Measurements from ENCODE around the gene KCNH6.

Gene KCNH6

DNA sequence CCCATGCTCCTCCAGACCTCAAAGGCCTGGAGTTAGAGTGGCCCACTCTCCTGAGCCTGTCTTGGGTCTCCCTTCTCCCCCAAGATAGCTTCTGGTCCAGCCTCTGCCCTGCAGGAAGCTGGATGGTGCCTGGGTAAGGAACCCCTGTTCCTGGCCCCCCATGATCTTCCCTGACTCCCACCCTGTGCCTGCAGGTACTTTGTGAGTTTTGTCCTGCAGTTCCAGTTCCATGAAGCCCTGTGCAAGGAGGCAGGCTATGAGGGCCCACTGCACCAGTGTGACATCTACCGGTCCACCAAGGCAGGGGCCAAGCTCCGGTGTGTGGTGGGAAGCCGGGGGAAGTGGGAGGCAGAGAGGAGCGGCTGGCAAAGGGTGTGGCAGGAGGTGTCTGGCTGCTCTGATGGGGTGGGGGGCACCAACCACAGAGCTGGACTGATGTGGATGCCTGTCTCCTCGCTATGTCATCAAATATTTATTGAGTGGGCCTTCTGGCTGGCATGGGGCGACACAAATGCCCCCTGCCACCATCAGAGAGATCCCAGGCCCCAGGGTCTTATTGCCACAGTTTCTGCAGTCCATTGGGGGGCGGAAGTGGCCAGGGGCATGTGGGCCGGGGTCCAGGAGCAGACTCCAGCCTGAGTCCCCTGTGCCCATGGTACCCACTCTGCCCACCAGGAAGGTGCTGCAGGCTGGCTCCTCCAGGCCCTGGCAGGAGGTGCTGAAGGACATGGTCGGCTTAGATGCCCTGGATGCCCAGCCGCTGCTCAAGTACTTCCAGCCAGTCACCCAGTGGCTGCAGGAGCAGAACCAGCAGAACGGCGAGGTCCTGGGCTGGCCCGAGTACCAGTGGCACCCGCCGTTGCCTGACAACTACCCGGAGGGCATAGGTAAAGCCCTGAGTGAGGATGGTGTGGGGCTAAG lies 39.2 kb upstream of the KCNH6 start:
- DNase-seq (ENCODE audit: low read depth) = no peak
- no peak overlapping the region for H3K4me3 ChIP-seq (ENCODE audit: low read depth, low read length)

DNA sequence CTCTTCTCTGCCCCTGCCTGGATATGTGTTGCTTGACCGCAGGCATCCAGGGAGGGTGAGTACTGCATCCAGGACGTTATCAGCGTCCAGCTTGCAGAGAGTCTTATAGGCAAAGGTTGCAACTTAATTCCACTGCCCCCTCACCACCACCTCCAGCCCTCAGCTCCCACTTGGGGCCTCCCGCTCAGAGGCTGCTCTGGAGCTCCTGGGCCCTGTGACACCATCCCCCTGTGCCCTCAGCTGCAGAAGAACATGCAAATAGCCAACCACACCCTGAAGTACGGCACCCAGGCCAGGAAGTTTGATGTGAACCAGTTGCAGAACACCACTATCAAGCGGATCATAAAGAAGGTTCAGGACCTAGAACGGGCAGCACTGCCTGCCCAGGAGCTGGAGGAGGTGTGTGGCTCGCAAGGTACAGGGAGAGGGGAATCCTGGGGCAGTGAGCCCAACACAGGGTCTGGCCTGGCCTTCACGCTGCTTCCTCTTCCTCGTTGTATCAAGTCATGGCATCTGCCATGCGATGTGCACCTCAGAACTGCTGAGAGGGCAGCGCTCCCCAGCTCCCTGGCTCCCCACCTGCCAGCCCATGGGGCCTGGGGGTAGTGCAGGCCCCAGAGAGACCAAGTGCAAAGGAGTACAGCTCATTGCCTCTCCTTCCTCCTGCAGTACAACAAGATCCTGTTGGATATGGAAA lies 36.7 kb upstream of the KCNH6 start:
- DNase-seq (ENCODE audit: low read depth) = no peak
- H3K4me3 ChIP-seq (ENCODE audit: low read depth, low read length) = no peak overlapping the region

DNA sequence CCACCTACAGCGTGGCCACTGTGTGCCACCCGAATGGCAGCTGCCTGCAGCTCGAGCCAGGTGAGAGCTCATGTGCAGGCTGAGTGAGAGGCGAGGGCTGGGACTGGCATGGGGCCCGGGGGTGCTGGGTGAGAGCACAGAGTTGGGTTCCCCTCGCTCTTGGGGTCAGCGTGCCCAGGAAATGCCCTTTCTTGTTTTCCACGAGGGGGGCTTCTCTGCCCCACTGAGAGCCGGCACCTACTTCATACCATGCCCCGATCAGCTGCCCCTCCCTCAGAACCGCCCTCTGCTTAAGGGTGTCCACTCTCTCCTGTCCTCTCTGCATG lies 36.2 kb upstream of the KCNH6 start:
- H3K4me3 ChIP-seq (ENCODE audit: low read depth, low read length) = no peak overlapping the region
- no peak for DNase-seq (ENCODE audit: low read depth)

DNA sequence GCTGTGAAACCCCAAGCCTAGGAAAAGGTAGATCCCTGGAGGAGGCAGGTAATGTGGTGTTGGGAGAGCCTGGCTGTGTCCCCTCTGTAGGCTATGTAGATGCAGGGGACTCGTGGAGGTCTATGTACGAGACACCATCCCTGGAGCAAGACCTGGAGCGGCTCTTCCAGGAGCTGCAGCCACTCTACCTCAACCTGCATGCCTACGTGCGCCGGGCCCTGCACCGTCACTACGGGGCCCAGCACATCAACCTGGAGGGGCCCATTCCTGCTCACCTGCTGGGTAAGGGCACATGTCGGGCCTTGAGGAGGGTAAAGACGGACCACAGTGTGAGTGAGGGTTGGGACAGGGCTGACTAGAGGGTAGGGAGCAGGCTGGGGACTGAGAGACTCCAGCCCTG lies 34.3 kb upstream of the KCNH6 start:
- no peak overlapping the region for H3K4me3 ChIP-seq (ENCODE audit: low read depth, low read length)
- DNase-seq (ENCODE audit: low read depth) = no peak

DNA sequence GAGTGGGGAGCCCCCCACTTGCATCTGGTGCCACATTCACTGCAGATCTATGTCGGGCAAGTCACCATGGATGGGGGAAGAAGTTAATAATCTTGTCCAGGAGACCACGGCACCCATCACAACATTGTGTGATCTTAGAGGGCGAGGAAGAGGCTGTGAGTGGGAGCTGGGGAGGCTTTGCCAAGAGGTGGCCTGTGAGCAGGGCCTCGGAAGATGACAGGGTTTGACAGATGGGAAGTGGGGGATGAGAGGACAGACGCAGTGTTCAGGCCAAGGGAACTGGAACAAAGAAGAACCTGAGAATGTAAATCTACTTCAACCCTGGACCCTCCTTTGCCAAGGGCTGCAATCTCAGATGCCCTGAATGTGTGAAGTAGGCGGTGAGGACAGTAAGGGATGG lies 33.9 kb upstream of the KCNH6 start:
- no peak for DNase-seq (ENCODE audit: low read depth)
- no peak overlapping the region for H3K4me3 ChIP-seq (ENCODE audit: low read depth, low read length)

DNA sequence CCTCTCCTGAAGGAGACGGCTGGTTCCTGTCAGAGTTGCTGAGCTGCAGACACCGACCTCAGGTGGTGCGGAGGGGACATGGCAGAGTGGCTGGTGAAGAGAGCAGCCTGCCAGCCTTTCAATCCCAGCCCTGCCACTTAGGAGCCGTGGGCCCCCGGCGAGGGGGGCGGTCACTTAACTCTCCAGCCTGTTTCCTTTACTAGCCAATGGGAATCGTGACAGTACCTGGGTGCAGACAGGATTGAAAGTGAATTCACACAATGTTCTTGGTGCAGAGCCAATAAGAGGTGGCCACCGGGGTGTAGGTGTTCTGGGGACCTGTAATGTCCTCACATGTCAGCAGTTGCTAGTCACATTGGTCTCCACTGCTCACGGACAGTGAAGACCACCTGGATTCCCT lies 32.8 kb upstream of the KCNH6 start:
- DNase-seq (ENCODE audit: low read depth) = no peak
- no peak overlapping the region for H3K4me3 ChIP-seq (ENCODE audit: low read depth, low read length)

DNA sequence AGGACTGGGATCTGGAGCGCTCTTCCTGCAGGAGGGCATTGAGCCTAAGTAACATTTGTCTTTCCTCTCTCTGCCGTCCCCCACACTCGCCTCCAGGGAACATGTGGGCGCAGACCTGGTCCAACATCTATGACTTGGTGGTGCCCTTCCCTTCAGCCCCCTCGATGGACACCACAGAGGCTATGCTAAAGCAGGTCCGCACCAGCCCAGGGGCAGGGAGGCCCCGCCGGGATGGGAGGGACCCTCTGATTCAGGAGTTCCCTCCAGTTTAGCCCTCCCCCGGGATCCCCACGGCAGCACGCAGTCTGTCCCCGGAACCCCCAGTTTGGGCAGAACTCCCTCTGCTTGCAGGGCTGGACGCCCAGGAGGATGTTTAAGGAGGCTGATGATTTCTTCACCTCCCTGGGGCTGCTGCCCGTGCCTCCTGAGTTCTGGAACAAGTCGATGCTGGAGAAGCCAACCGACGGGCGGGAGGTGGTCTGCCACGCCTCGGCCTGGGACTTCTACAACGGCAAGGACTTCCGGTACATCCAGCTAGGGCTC lies 32.2 kb upstream of the KCNH6 start:
- no peak for DNase-seq (ENCODE audit: low read depth)
- no peak overlapping the region for H3K4me3 ChIP-seq (ENCODE audit: low read depth, low read length)

DNA sequence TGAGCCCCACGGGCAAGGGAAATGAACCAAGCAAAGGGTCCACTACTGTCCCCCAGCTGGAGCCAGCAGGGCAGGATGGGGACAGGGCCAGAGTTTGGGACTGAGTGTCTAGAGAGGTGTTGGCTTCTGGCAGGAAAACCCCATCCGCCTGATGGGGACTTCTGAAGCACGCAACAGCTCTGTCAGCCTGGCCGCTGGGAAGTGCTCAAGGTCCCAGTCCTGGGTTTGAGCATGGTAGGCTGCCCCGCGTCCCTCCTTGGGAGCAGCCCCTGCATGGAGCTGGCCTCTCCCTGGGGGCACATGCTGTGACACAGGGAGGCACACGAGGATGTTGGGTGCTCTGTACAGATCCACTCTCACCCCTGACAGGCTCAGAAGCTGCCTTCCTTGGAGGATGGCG lies 31.7 kb upstream of the KCNH6 start:
- no peak overlapping the region for H3K4me3 ChIP-seq (ENCODE audit: low read depth, low read length)
- DNase-seq (ENCODE audit: low read depth) = no peak

DNA sequence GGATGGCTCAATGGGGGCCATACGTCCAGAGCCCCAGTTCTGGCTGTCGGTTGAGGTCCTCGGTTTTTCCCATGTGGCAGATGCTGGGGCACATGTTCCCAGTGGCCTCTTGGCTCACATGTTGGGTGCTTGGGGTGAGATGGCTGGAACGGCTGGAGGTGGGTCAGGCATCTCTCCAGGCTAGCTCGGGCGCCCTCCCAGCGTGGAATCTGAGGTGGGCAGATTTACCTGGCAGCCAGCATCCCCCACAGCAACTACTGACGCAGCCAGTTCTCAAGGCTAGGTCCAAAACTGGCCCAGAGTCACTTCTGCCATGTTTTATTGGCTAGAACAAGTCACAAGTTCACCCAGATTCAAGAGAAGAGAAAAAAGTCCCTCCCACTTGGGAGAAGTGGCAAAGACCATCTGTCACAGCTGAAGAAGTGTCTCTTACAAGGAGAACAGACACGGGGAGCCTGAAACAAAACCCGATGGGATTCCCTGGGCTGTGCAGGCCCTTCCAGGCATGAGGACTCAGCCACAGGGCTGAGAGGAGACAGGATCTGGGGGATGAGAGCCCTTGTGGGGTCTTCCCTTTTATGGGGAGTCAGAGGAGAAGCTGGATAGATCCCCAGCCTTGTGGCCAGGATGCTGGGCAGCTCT lies 31.1 kb upstream of the KCNH6 start:
- no peak overlapping the region for H3K4me3 ChIP-seq (ENCODE audit: low read depth, low read length)
- DNase-seq (ENCODE audit: low read depth) = no peak

DNA sequence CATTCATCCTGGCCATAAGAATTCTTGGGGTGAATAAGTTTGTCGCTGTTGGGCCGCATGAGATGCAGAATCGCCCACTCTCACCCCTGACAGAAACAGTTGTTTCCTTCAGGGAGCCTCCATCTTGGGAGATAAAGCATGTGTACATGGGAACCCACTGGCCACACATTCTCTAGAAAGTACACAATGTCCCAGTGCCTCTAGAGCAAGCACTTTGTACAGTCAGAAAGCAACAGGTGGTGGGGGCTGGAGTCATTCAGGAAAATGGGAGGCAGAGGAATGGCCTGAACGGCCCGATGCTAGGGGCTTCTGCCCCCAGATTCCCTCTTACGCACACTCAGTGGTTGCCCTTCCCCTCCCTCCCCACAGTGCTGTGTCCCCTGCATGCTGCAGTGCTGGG lies 30.2 kb upstream of the KCNH6 start:
- DNase-seq (ENCODE audit: low read depth) = no peak
- no peak overlapping the region for H3K4me3 ChIP-seq (ENCODE audit: low read depth, low read length)

DNA sequence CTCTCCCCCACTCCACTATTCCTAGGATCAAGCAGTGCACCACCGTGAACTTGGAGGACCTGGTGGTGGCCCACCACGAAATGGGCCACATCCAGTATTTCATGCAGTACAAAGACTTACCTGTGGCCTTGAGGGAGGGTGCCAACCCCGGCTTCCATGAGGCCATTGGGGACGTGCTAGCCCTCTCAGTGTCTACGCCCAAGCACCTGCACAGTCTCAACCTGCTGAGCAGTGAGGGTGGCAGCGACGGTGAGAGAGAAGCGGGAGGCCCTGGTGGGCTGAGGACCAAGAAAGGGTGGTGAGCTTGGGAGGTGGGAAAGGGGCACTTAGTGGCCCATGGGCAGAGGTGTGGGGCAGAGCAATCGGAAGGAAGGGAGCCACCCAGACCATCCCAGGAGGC lies 29.7 kb upstream of the KCNH6 start:
- no peak overlapping the region for H3K4me3 ChIP-seq (ENCODE audit: low read depth, low read length)
- no peak for DNase-seq (ENCODE audit: low read depth)

DNA sequence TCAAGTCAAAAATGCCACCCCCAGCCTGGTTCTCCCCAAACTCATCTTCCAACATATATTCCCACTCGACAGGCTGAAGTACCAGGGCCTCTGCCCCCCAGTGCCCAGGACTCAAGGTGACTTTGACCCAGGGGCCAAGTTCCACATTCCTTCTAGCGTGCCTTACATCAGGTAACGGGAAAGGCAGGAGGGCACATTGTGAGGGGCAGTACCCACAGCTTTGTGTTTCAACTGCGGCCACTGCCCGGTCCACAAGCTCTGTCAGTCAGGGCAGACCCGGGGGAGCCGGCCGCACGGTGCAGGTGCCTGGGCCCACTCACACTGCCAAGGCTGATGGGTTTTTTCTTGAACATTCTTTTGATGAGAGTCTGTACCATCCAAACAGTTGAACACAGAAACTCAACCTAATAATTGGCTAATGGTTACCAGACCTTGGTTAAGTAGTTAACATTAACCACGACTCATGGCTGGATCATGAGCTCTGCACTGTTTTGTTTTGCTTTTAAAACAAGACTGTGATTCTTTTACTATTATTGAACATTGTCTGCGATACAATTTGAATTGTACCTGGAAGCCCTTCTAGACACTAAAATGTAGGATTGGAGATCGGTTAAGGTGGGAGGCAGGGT lies 28.7 kb upstream of the KCNH6 start:
- DNase-seq (ENCODE audit: low read depth) = no peak
- H3K4me3 ChIP-seq (ENCODE audit: low read depth, low read length) = no peak overlapping the region

DNA sequence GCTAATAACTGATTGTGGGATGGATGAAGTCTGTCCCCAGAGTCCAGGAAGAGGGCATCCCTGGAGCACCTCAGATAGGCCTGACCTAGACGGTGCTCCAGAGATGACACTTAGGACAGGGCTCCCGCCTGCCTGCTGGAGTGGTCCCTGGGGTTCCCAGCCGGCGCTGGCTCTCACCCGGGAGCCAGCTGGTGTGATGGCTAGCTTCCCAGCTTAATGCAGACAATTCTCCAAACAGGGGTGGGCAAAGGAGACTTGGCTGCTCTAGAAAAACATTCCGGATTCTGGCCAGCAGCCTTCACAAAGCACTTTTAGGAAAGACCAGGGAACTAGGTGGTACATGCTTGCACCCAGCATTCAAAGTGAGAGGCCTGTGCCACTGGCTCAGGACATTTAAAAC lies 27.7 kb upstream of the KCNH6 start:
- H3K4me3 ChIP-seq (ENCODE audit: low read depth, low read length) = no peak overlapping the region
- no peak for DNase-seq (ENCODE audit: low read depth)

DNA sequence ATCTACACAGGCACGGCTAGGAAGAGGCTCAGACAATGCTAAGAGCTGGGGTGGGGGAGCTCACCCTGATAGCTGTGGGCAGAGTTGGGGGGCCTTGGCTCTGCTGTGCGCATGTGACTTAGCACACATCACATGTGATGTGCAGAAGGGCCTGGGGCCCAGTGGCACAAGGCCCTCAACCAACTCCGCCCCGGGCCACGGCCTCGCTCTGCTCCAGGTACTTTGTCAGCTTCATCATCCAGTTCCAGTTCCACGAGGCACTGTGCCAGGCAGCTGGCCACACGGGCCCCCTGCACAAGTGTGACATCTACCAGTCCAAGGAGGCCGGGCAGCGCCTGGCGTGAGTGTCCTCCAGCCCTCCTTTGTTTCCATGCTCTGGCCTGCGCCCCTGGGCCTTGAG lies 27.0 kb upstream of the KCNH6 start:
- DNase-seq (ENCODE audit: low read depth) = no peak
- H3K4me3 ChIP-seq (ENCODE audit: low read depth, low read length) = no peak overlapping the region

DNA sequence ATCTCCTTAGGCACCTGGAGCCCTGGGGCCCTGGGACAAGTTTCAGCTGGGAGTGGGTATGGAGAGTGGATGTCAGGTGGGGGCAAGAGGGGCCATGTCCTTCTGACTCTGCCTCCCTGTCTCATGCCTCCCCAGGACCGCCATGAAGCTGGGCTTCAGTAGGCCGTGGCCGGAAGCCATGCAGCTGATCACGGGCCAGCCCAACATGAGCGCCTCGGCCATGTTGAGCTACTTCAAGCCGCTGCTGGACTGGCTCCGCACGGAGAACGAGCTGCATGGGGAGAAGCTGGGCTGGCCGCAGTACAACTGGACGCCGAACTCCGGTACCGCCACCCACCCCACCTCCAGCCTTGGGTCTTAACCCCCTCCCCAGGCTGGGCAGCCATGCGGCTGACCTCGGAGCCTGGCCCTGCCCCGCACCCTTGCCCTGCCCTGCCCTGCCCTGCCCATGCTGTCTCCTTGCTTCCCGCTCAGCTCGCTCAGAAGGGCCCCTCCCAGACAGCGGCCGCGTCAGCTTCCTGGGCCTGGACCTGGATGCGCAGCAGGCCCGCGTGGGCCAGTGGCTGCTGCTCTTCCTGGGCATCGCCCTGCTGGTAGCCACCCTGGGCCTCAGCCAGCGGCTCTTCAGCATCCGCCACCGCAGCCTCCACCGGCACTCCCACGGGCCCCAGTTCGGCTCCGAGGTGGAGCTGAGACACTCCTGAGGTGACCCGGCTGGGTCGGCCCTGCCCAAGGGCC lies 26.3 kb upstream of the KCNH6 start:
- no peak overlapping the region for H3K4me3 ChIP-seq (ENCODE audit: low read depth, low read length)
- DNase-seq (ENCODE audit: low read depth) = no peak

DNA sequence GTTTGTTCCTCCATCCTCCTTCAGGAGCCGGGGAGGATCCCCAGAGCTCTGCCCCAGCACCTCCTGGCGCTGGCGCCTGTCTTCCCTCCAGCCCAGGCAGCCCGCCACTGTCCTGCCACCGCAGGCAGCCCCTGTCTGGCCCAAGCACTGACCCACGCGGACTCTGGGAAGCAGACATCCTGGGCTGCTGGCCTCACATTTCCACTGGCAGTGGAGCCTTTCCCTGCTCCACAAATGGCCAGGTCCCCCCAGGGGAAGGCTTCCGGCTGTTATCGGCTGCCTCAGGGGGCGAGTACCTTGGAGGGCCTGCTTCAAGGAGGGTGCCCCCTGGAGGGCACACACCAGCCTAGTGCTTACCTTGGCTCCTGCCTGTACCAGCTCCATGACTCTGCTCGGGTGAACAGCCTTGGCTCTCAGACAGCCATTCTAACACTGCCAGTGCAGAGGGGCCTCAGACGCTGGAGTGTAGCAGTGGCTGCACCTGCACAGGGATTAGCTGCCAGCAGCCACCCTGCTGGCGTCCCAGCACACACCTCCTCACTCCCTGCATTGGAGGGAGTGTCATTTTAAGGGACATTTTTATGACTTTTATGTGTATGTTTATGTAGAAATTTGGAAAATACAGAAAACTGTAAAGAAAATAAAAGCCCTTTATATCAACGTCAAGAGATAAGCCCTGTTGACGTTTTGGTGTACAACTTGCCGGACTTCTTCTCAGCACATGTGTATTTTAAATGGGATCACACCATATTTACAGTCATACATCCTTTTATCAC lies 25.3 kb upstream of the KCNH6 start:
- no peak overlapping the region for H3K4me3 ChIP-seq (ENCODE audit: low read depth, low read length)
- DNase-seq (ENCODE audit: low read depth) = no peak

DNA sequence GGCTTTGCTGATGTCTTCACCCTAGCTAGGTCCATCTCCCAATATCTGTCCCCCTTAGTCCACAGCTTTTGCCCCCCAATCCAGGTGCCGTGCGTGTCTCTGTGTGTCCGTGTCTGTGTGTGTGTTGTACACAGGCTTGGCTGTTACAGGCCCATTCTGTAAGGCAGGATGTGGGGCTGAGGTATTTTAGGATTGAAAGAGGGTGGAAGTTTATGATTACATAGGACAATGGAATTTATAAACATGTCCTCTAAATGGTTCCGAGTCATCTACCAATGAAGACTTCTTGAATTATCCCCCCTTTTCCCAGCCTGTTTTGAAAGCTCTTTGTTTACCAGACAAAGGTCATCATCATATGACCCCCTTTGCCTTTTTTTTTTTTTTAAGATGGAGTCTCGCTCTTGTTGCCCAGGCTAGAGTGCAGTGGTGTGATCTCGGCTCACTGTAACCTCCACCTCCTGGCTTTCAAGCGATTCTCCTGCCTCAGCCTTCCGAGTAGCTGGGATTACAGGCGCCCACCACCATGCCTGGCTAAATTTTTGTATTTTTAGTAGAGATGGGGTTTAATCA lies 24.4 kb upstream of the KCNH6 start:
- no peak for DNase-seq (ENCODE audit: low read depth)
- H3K4me3 ChIP-seq (ENCODE audit: low read depth, low read length) = no peak overlapping the region

Measured in skeletal muscle cell (primary cell).